Left cardiac atrium (tissue), 4 donors: ENCODE results near the gene GNMT. TPM values are rescaled to one million over a fixed set of nuclear protein-coding genes. Genes with fewer than 3 reads are reported as not detected.
A peak's percentile ranks its signal among the peaks of the same experiment; 100 is the strongest.
"Not testable (repeated sequence)": the region's sequence is repeated elsewhere in the genome, so short reads cannot be mapped to it uniquely, and the experiment has no call there.

Experiments used
- ATAC-seq, 2 donors: fragments of 200-7000 bp; cut with Tn5 transposase; one replicate each; pipeline ENCODE4 v1.9.1; 2020; ENCODE audit warnings: mild to moderate bottlenecking in 2 of 2, moderate library complexity in 2 of 2
- DNase-seq: peaks from one replicate; pipeline ENCODE4 v3.0.0-alpha.2; 2020
- intact Hi-C, 2 donors: fragments of 100-400 bp; cut with DNase I; formaldehyde crosslinking; loops; one replicate each; pipeline versions ENCODE4 v1.14.1 to v1.15.1; 2022 to 2023
- total RNA-seq, 2 donors: library from RNA; stranded (reverse); fragmentation: NEBNext Ultra II Directional; extraction: Animal tissue kit (Norgen Biotek cat#: 25700); gene quantifications; one replicate each; pipeline ENCODE4 v1.2.1, GENCODE V29; 2021
- donor health status: DM: no; HTN: yes; CAD: no.
- donor health status: DM: no; HTN: yes; CAD: no; lungs with severe emphysema.
- donor health status: DM: yes; HTN: yes; CAD: no.
- donor health status: Dilated cardiomyopathy.

Gene GNMT
- total RNA-seq, 2 donors from 2014 or later: 0.41 to 0.63 TPM

GRCh38 chr6:42938987-42939809, 21.4 kb upstream of the GNMT start:
- no peak for DNase-seq
- intact Hi-C loops: no loop called here
- ATAC-seq: peak in 1 of 2 donors; percentile 21

- intact Hi-C loops: no loop called here
- ATAC-seq: no peak
Measured at GRCh38 chr6:42939810-42940167, 20.8 kb upstream of the GNMT start.

GRCh38 chr6:42940493-42941045, 20.0 kb upstream of the GNMT start:
- DNase-seq (no peak), ATAC-seq (peak in 1 of 2 donors; percentile 10)
- intact Hi-C loops: no loop called here

More at GRCh38 chr6:42939810-42940167, 20.8 kb upstream of the GNMT start:
- no peak for DNase-seq

- DNase-seq, ATAC-seq, intact Hi-C loops: not testable (repeated sequence)
Measured at GRCh38 chr6:42941356-42941755, 19.2 kb upstream of the GNMT start.

- intact Hi-C loops: no loop called here
- no peak for DNase-seq
- ATAC-seq: no peak
Measured at GRCh38 chr6:42942444-42942843, 18.1 kb upstream of the GNMT start.

- DNase-seq (no peak), ATAC-seq (no peak)
- intact Hi-C loops: no loop called here
Measured at GRCh38 chr6:42947950-42948349, 12.6 kb upstream of the GNMT start.

- no peak for DNase-seq
- no peak for ATAC-seq
- intact Hi-C loops: no loop called here
Measured at GRCh38 chr6:42952389-42952788, 8.2 kb upstream of the GNMT start.

- DNase-seq, ATAC-seq, intact Hi-C loops: not testable (repeated sequence)
Measured at GRCh38 chr6:42954405-42954804, 6.1 kb upstream of the GNMT start.

- no peak for ATAC-seq
- no peak for DNase-seq
- intact Hi-C loops: no loop called here
Measured at GRCh38 chr6:42958125-42958524, 2.4 kb upstream of the GNMT start.

- peak in 1 of 2 donors; percentile 5 for ATAC-seq
- intact Hi-C loops: no loop called here
- no peak for DNase-seq
Measured at GRCh38 chr6:42959917-42960242, 674 bp upstream of the GNMT start.

- DNase-seq: no peak
- intact Hi-C loops: no loop called here
- no peak for ATAC-seq
Measured at GRCh38 chr6:42961020-42961470, 491 bp downstream of the GNMT start.

GRCh38 chr6:42962096-42962495, 1.5 kb downstream of the GNMT start:
- intact Hi-C loops: no loop called here
- DNase-seq: no peak
- no peak for ATAC-seq

- ATAC-seq (no peak), DNase-seq (no peak)
- intact Hi-C loops: no loop called here
Measured at GRCh38 chr6:42962502-42963178, 2.1 kb downstream of the GNMT start.

- DNase-seq: no peak
- ATAC-seq: no peak
- intact Hi-C loops: no loop called here
Measured at GRCh38 chr6:42963179-42963854, 2.8 kb downstream of the GNMT start.

GRCh38 chr6:42963855-42964605, 3.5 kb downstream of the GNMT start:
- intact Hi-C loops: no loop called here
- ATAC-seq: no peak
- no peak for DNase-seq

GRCh38 chr6:42966571-42966970, 6.0 kb downstream of the GNMT start:
- no peak for ATAC-seq
- no peak for DNase-seq
- intact Hi-C loops: no loop called here

- ATAC-seq (no peak), DNase-seq (no peak)
- intact Hi-C loops: no loop called here
Measured at GRCh38 chr6:42967228-42967627, 6.7 kb downstream of the GNMT start.

- intact Hi-C loops: no loop called here
- no peak for ATAC-seq
- DNase-seq: no peak
Measured at GRCh38 chr6:42968126-42968701, 7.7 kb downstream of the GNMT start.

- intact Hi-C loops: no loop called here
- no peak for ATAC-seq
- no peak for DNase-seq
Measured at GRCh38 chr6:42968783-42969182, 8.2 kb downstream of the GNMT start.
